GM12864 (cell line): ENCODE measurements around the gene PLA2G2A.
"Not testable (repeated sequence)": the region's sequence is repeated elsewhere in the genome, so short reads cannot be mapped to it uniquely, and the experiment has no call there.

Source experiments
- DNase-seq: peaks from one replicate; pipeline ENCODE4 v3.0.0-alpha.2; 2011; ENCODE audit warnings: low read depth
- H3K4me3 ChIP-seq: 2 replicates; pipeline ENCODE4 v1.5.1; 2011; ENCODE audit warnings: mild to moderate bottlenecking, low read depth, low read length, control low read depth
- CTCF ChIP-seq: IDR thresholded peaks from 2 replicates; pipeline ENCODE4 v1.5.1; 2011; ENCODE audit warnings: low read depth, mild to moderate bottlenecking, moderate library complexity, low read length, control low read depth, inconsistent platforms; ENCODE audit errors: missing control alignments

The PLA2G2A gene

DNA sequence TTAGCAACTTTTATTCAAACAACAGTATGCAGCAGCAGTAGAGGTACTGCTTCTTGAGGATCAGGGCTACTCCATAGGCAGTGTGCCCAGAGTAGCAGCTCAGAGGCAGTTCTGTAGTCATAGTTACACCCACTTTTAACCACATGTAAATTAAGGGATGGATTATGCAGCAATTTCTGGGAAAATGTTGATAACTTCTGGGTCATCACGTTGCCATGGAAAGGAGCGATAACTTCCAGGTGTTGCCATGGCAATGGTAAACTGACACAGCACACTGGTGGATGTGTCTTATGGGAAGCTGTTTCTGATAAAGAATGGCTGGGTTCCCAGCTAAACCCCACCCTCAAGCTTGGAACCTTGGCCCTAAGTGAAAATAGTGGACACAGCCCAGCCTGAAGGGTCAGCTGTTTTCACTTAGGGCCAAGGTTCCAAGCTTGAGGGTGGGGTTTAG lies 29.0 kb upstream of the PLA2G2A start:
- no peak overlapping the region for H3K4me3 ChIP-seq
- no peak for TF ChIP-seq CTCF
- DNase-seq, result no peak

GRCh38 chr1:19998823-19999222 lies 19.4 kb upstream of the PLA2G2A start:
- DNase-seq, H3K4me3 ChIP-seq: not testable (repeated sequence)

GRCh38 chr1:19990689-19991088 lies 11.3 kb upstream of the PLA2G2A start:
- no peak for TF ChIP-seq CTCF
- DNase-seq, result no peak
- no peak overlapping the region for H3K4me3 ChIP-seq

GRCh38 chr1:19990182-19990582 lies 10.8 kb upstream of the PLA2G2A start:
- not testable (repeated sequence) for H3K4me3 ChIP-seq, DNase-seq

- DNase-seq, result no peak
- H3K4me3 ChIP-seq, result no peak overlapping the region
- no peak for TF ChIP-seq CTCF
These were observed 9.0 kb upstream of the PLA2G2A start for GRCh38 chr1:19988267-19989006.

DNA sequence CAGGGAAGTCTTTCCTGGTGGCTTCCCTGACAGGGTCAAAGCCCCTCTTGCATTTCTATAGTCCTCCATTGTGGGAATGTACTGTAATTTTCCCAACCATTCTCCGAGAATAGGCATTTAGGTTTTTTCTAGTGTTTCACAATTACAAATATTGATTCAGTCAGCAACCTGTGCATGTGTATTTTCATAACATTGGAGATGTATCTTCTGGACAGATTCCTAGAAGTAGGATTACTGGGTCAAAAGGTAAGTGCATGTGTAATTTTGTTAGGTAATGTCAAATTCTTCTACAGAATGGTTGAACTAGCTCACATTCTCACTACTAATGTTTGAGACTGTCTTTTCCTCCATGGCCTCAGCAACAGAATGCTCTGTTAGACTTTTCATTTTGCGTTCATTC lies 8.3 kb upstream of the PLA2G2A start:
- no peak overlapping the region for H3K4me3 ChIP-seq
- TF ChIP-seq CTCF, result no peak

DNA sequence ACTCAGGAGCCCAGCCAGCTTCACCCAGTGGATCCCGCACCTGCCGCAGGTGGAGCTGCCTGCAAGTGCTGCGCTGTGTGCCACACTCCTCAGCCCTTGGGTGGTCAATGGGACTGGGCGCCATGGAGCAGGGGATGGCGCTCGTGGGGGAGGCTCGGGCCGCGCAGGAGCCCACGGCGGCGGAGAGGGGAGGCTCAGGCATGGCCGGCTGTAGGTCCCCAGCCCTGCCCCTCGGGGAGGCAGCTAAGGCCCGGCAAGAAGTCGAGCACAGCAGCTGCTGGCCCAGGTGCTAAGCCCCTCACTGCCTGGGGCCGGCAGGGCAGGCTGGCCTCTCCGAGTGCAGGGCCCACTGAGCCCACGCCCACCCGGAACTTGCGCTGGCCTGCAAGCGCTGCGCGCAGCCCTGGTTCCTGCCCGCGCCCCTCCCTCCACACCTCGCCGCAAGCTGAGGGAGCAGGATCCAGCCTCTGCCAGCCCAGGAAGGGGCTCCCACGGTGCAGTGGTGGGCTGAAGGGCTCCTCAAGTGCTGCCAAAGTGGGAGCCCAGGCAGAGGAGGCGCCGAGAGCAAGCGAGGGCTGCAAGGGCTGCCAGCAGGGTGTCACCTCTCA lies 5.1 kb upstream of the PLA2G2A start:
- not testable (repeated sequence) for DNase-seq, H3K4me3 ChIP-seq

More for the DNA sequence above, 8.3 kb upstream of the PLA2G2A start:
- no peak for DNase-seq

GRCh38 chr1:19981507-19982312 lies 2.3 kb upstream of the PLA2G2A start:
- DNase-seq, result no peak
- no peak for TF ChIP-seq CTCF
- no peak overlapping the region for H3K4me3 ChIP-seq
